SK-N-SH (cell line): ENCODE data around the gene LMX1A. TPM values are rescaled to one million over a fixed set of nuclear protein-coding genes. Genes with fewer than 3 reads are reported as not detected.

ENCODE experiments used
- CTCF ChIA-PET: fragments of 300-600, 350-600 bp; formaldehyde crosslinking; extraction: SDS; loops from one replicate; lab custom pipeline; 2021; lab: Yijun Ruan, JAX
- POLR2A ChIA-PET: fragments of 350-600 bp; sonication (Branson Sonifier 250); formaldehyde crosslinking; extraction: SDS; loops from one replicate; lab custom pipeline; 2020; ENCODE audit warnings: antibody characterized with exemption, inconsistent platforms; lab: Yijun Ruan, JAX
- DNase-seq: peaks from one replicate; pipeline ENCODE4 v3.0.0; 2012
- H2AFZ ChIP-seq: fragments of 200-600 bp; sonication (generic); 2 replicates; pipeline ENCODE4 v1.8.1; 2016; ENCODE audit warnings: antibody characterized with exemption, mild to moderate bottlenecking, low read depth
- H3F3A ChIP-seq: fragments of 200-600 bp; sonication (generic); replicated peaks from 2 replicates; pipeline ENCODE3; 2016; ENCODE audit warnings: antibody characterized with exemption, mild to moderate bottlenecking; ENCODE audit not compliant: insufficient read depth
- H3K27ac ChIP-seq, 2 experiments: fragments of 200-500 bp in 1 of 2; fragments of 200-600 bp in 1 of 2; sonication (Bioruptor generic) in 1 of 2; sonication (generic), shearing (Covaris generic) in 1 of 2; 2 replicates each; pipeline versions ENCODE4 v1.5.1 to v1.6.1; 2014 to 2016; ENCODE audit warnings: low read depth in 2 of 2, inconsistent platforms in 1 of 2, low read length in 1 of 2, mild to moderate bottlenecking in 1 of 2, mixed read lengths in 1 of 2
- H3K27me3 ChIP-seq: fragments of 200-600 bp; sonication (generic), shearing (Covaris generic); 2 replicates; pipeline ENCODE4 v1.6.1; 2016; ENCODE audit warnings: mixed run types; ENCODE audit not compliant: insufficient read depth
- H3K36me3 ChIP-seq, 2 experiments: fragments of 200-500 bp in 1 of 2; fragments of 200-600 bp in 1 of 2; sonication (Bioruptor generic) in 1 of 2; sonication (generic) in 1 of 2; replicated peaks in 1 of 2; 2 replicates each; pipeline versions ENCODE3 to v1.5.1; 2014 to 2016; ENCODE audit warnings: low read length in 1 of 2, mild to moderate bottlenecking in 1 of 2; ENCODE audit not compliant: insufficient read depth in 2 of 2, control insufficient read depth in 1 of 2
- H3K4me1 ChIP-seq, 2 experiments: fragments of 200-500 bp in 1 of 2; fragments of 200-600 bp in 1 of 2; sonication (Bioruptor generic) in 1 of 2; sonication (generic), shearing (Covaris generic) in 1 of 2; 2 replicates each; pipeline versions ENCODE4 v1.5.1 to v1.6.1; 2014 to 2016; ENCODE audit warnings: low read depth in 1 of 2, low read length in 1 of 2, mixed run types in 1 of 2; ENCODE audit not compliant: insufficient read depth in 2 of 2, control insufficient read depth in 1 of 2
- H3K4me2 ChIP-seq: fragments of 200-600 bp; sonication (generic), shearing (Covaris generic); 2 replicates; pipeline ENCODE4 v1.6.1; 2017; ENCODE audit warnings: mixed run types
- H3K4me3 ChIP-seq, 2 experiments: fragments of 200-500 bp in 1 of 2; fragments of 200-600 bp in 1 of 2; sonication (Bioruptor generic) in 1 of 2; sonication (generic), shearing (Covaris generic) in 1 of 2; 2 replicates each; pipeline versions ENCODE4 v1.5.1 to v1.8.1; 2014 to 2016; ENCODE audit warnings: low read depth in 2 of 2, inconsistent platforms in 1 of 2, low read length in 1 of 2, mild to moderate bottlenecking in 1 of 2, mixed read lengths in 1 of 2, moderate library complexity in 1 of 2
- H3K79me2 ChIP-seq: fragments of 200-600 bp; sonication (generic); 2 replicates; pipeline ENCODE4 v1.8.1; 2017; ENCODE audit warnings: mild to moderate bottlenecking; ENCODE audit not compliant: insufficient read depth
- H3K9ac ChIP-seq: fragments of 200-600 bp; sonication (generic); 2 replicates; pipeline ENCODE4 v1.6.1; 2017; ENCODE audit warnings: mixed run types
- H3K9me2 ChIP-seq: fragments of 200-600 bp; sonication (generic); 2 replicates; pipeline ENCODE4 v1.6.1; 2017; ENCODE audit warnings: mixed run types
- H3K9me3 ChIP-seq: fragments of 200-600 bp; sonication (generic); 2 replicates; pipeline ENCODE4 v1.6.1; 2017; ENCODE audit warnings: mixed run types, mild to moderate bottlenecking, moderate library complexity
- H4K20me1 ChIP-seq: fragments of 200-600 bp; sonication (generic); 2 replicates; pipeline ENCODE4 v1.6.1; 2017; ENCODE audit warnings: mild to moderate bottlenecking, mixed run types; ENCODE audit not compliant: insufficient read depth
- EP300 ChIP-seq, 2 experiments: IDR thresholded peaks; 2 replicates each; pipeline versions ENCODE4 v1.4.0 to v1.6.1; 2012; ENCODE audit warnings: borderline replicate concordance in 1 of 2, low read depth in 1 of 2, low read length in 1 of 2
- FOSL2 ChIP-seq: IDR thresholded peaks from 2 replicates; pipeline ENCODE4 v1.4.0; 2012; ENCODE audit warnings: low read depth, mild to moderate bottlenecking, moderate library complexity, borderline replicate concordance
- FOXM1 ChIP-seq: IDR thresholded peaks from 2 replicates; pipeline ENCODE4 v1.4.0; 2012; ENCODE audit warnings: low read depth, mild to moderate bottlenecking
- GATA2 ChIP-seq: sonication (generic); formaldehyde crosslinking; IDR thresholded peaks from 2 replicates; pipeline ENCODE4 v1.5.0; 2020; ENCODE audit warnings: mild to moderate bottlenecking, missing genetic modification reagents
- IRF3 ChIP-seq: fragments of 150-350 bp; IDR thresholded peaks from 2 replicates; pipeline ENCODE4 v1.6.1; 2016; ENCODE audit warnings: mild to moderate bottlenecking, low read depth, low read length
- MEF2A ChIP-seq: IDR thresholded peaks from 2 replicates; pipeline ENCODE4 v1.4.0; 2012; ENCODE audit warnings: low read depth, borderline replicate concordance
- MXI1 ChIP-seq: IDR thresholded peaks from 2 replicates; pipeline ENCODE4 v1.6.1; 2012; ENCODE audit warnings: mild to moderate bottlenecking, low read depth, low read length, improper control_type of control experiment
- SIN3A ChIP-seq: IDR thresholded peaks from 2 replicates; pipeline ENCODE4 v1.6.1; 2012; ENCODE audit warnings: low read depth, mild to moderate bottlenecking, low read length, moderate library complexity, borderline replicate concordance
- TAF1 ChIP-seq: IDR thresholded peaks from 2 replicates; pipeline ENCODE4 v1.6.1; 2012; ENCODE audit warnings: low read depth, mild to moderate bottlenecking, low read length, moderate library complexity, borderline replicate concordance
- TCF12 ChIP-seq: IDR thresholded peaks from 2 replicates; pipeline ENCODE4 v1.4.0; 2012
- YY1 ChIP-seq: IDR thresholded peaks from 2 replicates; pipeline ENCODE4 v1.4.0; 2012; ENCODE audit warnings: low read depth, mild to moderate bottlenecking
- WGBS: methylation state at CpG from one replicate; pipeline ENCODE4 v1.1.6; 2017; ENCODE audit warnings: low lambda C conversion rate; 5-methylcytosine and 5-hydroxymethylcytosine counted together
- polyA plus RNA-seq, 3 experiments: library from polyadenylated mRNA; depleted of rRNA; stranded (reverse); fragments of >200 nt; gene quantifications; 2 replicates each; pipeline ENCODE4 v1.2.3, GENCODE V29; 2012
- TF ChIP-seq, protein P1 (sequence below): IDR thresholded peaks from 2 replicates; pipeline ENCODE4; 2012
- TF ChIP-seq, protein P2 (sequence below): IDR thresholded peaks from 2 replicates; pipeline ENCODE4 v1.6.1; 2012; ENCODE audit warnings: mild to moderate bottlenecking, low read depth, low read length, moderate library complexity
- TF ChIP-seq, protein P3 (sequence below): IDR thresholded peaks from 2 replicates; pipeline ENCODE4 v1.4.0; 2012; ENCODE audit warnings: low read depth, borderline replicate concordance
- TF ChIP-seq, protein P4 (sequence below): fragments of 200-600 bp; sonication (generic); IDR thresholded peaks from 2 replicates; pipeline ENCODE4 v1.6.1; 2017; ENCODE audit warnings: antibody characterized with exemption, mild to moderate bottlenecking, moderate library complexity

Gene LMX1A
- polyA plus RNA-seq, 1 of the 3 experiments (the other 2 are of a cell fraction), result not detected

GRCh38 chr1:165327538-165327937 lies 29.0 kb downstream of the LMX1A start:
- 25% methylated on average over 1 of the region's 2 CpGs for WGBS
- POLR2A ChIA-PET, result no interaction called here

DNA sequence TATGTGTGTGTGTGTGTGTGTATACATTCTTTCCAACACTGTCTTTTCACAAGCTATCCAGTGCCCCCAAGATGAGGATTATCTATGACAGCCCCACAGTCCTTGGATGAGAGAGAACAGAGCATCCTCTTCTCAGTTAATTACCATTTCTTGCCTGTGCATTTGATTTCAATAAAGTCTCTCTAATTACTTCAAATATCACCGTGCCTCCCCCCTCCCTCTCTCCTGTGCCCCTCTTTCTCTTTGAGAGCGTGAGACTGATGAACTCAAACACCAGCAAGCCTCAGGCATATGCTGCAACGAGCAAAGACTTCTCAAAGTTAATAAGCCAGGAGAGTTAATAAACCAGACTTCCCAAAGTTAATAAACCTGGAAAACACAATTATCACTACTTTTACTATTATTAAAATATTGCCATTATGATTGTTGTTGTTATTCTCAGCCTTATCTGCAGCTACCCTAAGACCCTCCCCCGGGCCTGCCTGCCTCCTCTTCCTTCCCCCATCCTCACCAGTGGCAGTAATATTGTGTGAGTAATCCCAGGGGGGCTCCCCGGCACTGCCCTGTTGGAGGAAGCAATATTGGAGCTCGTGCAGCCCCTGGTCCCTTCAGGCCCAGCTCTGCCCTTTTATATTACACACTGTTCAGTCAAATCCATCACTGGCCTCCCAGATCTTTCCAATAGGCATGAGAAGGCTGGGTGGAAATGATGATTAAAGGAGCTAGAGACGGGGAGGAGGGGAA lies 30.9 kb downstream of the LMX1A start:
- Histone ChIP-seq H3K4me2 (no peak overlapping the region), H4K20me1 (no peaks in the 10 kb centered on the region), H2AFZ (no peak overlapping the region), H3F3A (no peaks in the 10 kb centered on the region), H3K36me3 (no peaks in the 10 kb centered on the region), H3K4me3 (no peak overlapping the region), H3K9me3 (no peaks in the 10 kb centered on the region), H3K27ac (no peak overlapping the region), H3K27me3 (no peaks in the 10 kb centered on the region), H3K79me2 (no peaks in the 10 kb centered on the region), H3K4me1 (no peaks in the 10 kb centered on the region), H3K9ac (no peak overlapping the region), H3K9me2 (no peaks in the 10 kb centered on the region)
- POLR2A ChIA-PET, result no interaction called here
- WGBS, result 2% methylated on average over 7 of the region's 7 CpGs
- CTCF ChIA-PET, result interaction anchor here (2.0 kb wide), 1 partner anchor 44 kb away, joined by 4 read pairs; no protein-coding TSS in a partner anchor
- no peak for DNase-seq
- TF ChIP-seq MXI1 (no peak), TAF1 (no peak), EP300 (IDR thresholded peaks at IDR 0.05; ENCODE audit: borderline replicate concordance in 1 of 2, low read depth in 1 of 2, low read length in 1 of 2) (no peak), GATA2 (CRISPR knock-in tag) (no peak), TCF12 (no peak)
- TF ChIP-seq, protein P1, sequence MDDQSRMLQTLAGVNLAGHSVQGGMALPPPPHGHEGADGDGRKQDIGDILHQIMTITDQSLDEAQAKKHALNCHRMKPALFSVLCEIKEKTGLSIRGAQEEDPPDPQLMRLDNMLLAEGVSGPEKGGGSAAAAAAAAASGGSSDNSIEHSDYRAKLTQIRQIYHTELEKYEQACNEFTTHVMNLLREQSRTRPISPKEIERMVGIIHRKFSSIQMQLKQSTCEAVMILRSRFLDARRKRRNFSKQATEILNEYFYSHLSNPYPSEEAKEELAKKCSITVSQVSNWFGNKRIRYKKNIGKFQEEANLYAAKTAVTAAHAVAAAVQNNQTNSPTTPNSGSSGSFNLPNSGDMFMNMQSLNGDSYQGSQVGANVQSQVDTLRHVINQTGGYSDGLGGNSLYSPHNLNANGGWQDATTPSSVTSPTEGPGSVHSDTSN, result no peak
- TF ChIP-seq, protein P2, sequence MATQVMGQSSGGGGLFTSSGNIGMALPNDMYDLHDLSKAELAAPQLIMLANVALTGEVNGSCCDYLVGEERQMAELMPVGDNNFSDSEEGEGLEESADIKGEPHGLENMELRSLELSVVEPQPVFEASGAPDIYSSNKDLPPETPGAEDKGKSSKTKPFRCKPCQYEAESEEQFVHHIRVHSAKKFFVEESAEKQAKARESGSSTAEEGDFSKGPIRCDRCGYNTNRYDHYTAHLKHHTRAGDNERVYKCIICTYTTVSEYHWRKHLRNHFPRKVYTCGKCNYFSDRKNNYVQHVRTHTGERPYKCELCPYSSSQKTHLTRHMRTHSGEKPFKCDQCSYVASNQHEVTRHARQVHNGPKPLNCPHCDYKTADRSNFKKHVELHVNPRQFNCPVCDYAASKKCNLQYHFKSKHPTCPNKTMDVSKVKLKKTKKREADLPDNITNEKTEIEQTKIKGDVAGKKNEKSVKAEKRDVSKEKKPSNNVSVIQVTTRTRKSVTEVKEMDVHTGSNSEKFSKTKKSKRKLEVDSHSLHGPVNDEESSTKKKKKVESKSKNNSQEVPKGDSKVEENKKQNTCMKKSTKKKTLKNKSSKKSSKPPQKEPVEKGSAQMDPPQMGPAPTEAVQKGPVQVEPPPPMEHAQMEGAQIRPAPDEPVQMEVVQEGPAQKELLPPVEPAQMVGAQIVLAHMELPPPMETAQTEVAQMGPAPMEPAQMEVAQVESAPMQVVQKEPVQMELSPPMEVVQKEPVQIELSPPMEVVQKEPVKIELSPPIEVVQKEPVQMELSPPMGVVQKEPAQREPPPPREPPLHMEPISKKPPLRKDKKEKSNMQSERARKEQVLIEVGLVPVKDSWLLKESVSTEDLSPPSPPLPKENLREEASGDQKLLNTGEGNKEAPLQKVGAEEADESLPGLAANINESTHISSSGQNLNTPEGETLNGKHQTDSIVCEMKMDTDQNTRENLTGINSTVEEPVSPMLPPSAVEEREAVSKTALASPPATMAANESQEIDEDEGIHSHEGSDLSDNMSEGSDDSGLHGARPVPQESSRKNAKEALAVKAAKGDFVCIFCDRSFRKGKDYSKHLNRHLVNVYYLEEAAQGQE, result no peak
- TF ChIP-seq, protein P3, sequence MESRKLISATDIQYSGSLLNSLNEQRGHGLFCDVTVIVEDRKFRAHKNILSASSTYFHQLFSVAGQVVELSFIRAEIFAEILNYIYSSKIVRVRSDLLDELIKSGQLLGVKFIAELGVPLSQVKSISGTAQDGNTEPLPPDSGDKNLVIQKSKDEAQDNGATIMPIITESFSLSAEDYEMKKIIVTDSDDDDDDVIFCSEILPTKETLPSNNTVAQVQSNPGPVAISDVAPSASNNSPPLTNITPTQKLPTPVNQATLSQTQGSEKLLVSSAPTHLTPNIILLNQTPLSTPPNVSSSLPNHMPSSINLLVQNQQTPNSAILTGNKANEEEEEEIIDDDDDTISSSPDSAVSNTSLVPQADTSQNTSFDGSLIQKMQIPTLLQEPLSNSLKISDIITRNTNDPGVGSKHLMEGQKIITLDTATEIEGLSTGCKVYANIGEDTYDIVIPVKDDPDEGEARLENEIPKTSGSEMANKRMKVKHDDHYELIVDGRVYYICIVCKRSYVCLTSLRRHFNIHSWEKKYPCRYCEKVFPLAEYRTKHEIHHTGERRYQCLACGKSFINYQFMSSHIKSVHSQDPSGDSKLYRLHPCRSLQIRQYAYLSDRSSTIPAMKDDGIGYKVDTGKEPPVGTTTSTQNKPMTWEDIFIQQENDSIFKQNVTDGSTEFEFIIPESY, result no peak

More at GRCh38 chr1:165327538-165327937, 29.0 kb downstream of the LMX1A start:
- Histone ChIP-seq H3K9ac (no peak overlapping the region), H3K79me2 (no peaks in the 10 kb centered on the region), H3F3A (no peaks in the 10 kb centered on the region), H3K9me3 (no peaks in the 10 kb centered on the region), H3K27ac (no peak overlapping the region), H3K27me3 (no peaks in the 10 kb centered on the region), H3K4me3 (no peak overlapping the region), H3K36me3 (no peaks in the 10 kb centered on the region), H3K9me2 (no peaks in the 10 kb centered on the region), H3K4me2 (no peak overlapping the region), H4K20me1 (no peaks in the 10 kb centered on the region), H3K4me1 (no peaks in the 10 kb centered on the region), H2AFZ (no peak overlapping the region)
- no peak for DNase-seq
- CTCF ChIA-PET, result interaction anchor here (2.0 kb wide), 1 partner anchor 42 kb away, joined by 4 read pairs; no protein-coding TSS in a partner anchor
- TF ChIP-seq YY1, result no peak
- TF ChIP-seq, protein P4, sequence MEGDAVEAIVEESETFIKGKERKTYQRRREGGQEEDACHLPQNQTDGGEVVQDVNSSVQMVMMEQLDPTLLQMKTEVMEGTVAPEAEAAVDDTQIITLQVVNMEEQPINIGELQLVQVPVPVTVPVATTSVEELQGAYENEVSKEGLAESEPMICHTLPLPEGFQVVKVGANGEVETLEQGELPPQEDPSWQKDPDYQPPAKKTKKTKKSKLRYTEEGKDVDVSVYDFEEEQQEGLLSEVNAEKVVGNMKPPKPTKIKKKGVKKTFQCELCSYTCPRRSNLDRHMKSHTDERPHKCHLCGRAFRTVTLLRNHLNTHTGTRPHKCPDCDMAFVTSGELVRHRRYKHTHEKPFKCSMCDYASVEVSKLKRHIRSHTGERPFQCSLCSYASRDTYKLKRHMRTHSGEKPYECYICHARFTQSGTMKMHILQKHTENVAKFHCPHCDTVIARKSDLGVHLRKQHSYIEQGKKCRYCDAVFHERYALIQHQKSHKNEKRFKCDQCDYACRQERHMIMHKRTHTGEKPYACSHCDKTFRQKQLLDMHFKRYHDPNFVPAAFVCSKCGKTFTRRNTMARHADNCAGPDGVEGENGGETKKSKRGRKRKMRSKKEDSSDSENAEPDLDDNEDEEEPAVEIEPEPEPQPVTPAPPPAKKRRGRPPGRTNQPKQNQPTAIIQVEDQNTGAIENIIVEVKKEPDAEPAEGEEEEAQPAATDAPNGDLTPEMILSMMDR, result no peak
- TF ChIP-seq MEF2A, result no peak
- no peak for TF ChIP-seq SIN3A
- TF ChIP-seq IRF3, result no peak
- TF ChIP-seq FOSL2, result no peak
- no peak for TF ChIP-seq FOXM1
